ENCODE data around the gene ADISSP.

ADISSP gene

DNA sequence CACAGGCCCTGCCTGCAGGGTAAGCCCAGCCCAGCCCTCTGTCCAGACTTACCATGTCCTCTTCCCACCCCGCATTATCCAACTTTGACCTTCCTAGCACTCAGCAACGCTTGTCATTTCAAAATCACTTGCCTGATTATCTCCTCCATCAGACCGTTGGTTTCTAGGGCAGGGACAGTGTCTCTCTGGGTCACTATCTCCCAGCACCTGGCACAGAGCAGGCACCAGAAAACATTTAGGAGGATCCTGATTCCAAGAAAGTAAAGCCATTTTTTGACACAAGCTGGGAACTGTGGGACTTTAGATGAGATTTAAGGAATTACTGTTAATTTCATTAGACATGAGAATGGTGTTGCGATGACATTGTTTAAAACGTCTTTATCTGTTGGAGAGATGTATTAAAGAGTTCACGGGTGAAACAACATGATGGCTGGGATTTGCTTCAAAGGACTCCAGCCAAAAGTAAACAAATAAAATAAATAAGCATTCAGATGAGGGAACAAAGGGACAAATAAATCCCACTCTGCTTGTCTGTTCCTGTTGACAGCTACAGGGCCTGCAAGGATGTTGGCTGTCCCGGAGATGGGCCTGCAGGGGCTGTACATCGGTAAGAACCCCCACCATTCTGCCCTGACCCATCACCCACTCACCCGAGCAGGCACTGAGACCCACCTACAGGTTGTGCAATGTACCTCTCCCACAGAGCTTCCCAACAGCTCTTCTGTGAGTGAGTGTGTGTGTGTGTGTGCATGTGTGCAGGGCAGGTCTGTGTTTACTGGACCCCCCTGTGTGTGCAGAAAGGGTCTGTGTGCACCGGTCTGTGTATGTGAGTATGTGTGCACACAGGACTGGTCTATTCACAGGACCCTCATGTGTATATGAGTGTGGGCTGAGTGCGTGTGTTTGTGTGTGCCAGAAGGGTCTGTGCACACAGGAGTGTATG is 29.2 kb downstream of the ADISSP start:
- no peaks in the 10 kb centered on the region for H3K9me2 ChIP-seq (ENCODE audit: low read depth, low read length)
- no peak for TF ChIP-seq EZH2 (IDR thresholded peaks at IDR 0.05; ENCODE audit: borderline replicate concordance, low read length)
- TF ChIP-seq, protein P1, sequence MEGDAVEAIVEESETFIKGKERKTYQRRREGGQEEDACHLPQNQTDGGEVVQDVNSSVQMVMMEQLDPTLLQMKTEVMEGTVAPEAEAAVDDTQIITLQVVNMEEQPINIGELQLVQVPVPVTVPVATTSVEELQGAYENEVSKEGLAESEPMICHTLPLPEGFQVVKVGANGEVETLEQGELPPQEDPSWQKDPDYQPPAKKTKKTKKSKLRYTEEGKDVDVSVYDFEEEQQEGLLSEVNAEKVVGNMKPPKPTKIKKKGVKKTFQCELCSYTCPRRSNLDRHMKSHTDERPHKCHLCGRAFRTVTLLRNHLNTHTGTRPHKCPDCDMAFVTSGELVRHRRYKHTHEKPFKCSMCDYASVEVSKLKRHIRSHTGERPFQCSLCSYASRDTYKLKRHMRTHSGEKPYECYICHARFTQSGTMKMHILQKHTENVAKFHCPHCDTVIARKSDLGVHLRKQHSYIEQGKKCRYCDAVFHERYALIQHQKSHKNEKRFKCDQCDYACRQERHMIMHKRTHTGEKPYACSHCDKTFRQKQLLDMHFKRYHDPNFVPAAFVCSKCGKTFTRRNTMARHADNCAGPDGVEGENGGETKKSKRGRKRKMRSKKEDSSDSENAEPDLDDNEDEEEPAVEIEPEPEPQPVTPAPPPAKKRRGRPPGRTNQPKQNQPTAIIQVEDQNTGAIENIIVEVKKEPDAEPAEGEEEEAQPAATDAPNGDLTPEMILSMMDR (IDR thresholded peaks at IDR 0.05; ENCODE audit: low read length), result no peak

GRCh38 chr20:3735768-3736167 is 31.8 kb downstream of the ADISSP start:
- no peaks in the 10 kb centered on the region for H3K9me3 ChIP-seq (ENCODE audit: low read length)
- H3K79me2 ChIP-seq (ENCODE audit: insufficient read depth, low read length), result no peaks in the 10 kb centered on the region
- no peak overlapping the region for H3K27ac ChIP-seq (ENCODE audit: low read depth, low read length, poor library complexity, severe bottlenecking)
- H3K36me3 ChIP-seq (ENCODE audit: insufficient read depth, low read length), result no peaks in the 10 kb centered on the region
- no peaks in the 10 kb centered on the region for H3K4me1 ChIP-seq (ENCODE audit: insufficient read depth, low read length, severe bottlenecking)
- H3K4me3 ChIP-seq (ENCODE audit: low read depth, low read length, poor library complexity, severe bottlenecking), result no peak overlapping the region
- H3K9ac ChIP-seq (ENCODE audit: low read length), result no peak overlapping the region
- no peaks in the 10 kb centered on the region for H3K9me2 ChIP-seq (ENCODE audit: low read depth, low read length)
- no peaks in the 10 kb centered on the region for H4K20me1 ChIP-seq (ENCODE audit: insufficient read depth, low read length)
- no peak overlapping the region for H3K4me2 ChIP-seq (ENCODE audit: low read length)
- H2AFZ ChIP-seq (ENCODE audit: low read length), result no peak overlapping the region
- H3F3A ChIP-seq (ENCODE audit: insufficient read depth, low read length), result no peaks in the 10 kb centered on the region
- H3K27me3 ChIP-seq (ENCODE audit: insufficient read depth, low read length), result peaks cover 6% of the 10 kb centered on the region
- no peak for TF ChIP-seq EZH2 (IDR thresholded peaks at IDR 0.05; ENCODE audit: borderline replicate concordance, low read length)
- TF ChIP-seq, protein P1 (IDR thresholded peaks at IDR 0.05; ENCODE audit: low read length), result no peak

More for the DNA sequence above, 29.2 kb downstream of the ADISSP start:
- Histone ChIP-seq H3F3A (ENCODE audit: insufficient read depth, low read length) (no peaks in the 10 kb centered on the region), H4K20me1 (ENCODE audit: insufficient read depth, low read length) (no peaks in the 10 kb centered on the region), H3K36me3 (ENCODE audit: insufficient read depth, low read length) (no peaks in the 10 kb centered on the region), H3K27me3 (ENCODE audit: insufficient read depth, low read length) (no peaks in the 10 kb centered on the region), H3K4me2 (ENCODE audit: low read length) (no peak overlapping the region), H3K4me1 (ENCODE audit: insufficient read depth, low read length, severe bottlenecking) (no peaks in the 10 kb centered on the region), H2AFZ (ENCODE audit: low read length) (no peak overlapping the region), H3K4me3 (ENCODE audit: low read depth, low read length, poor library complexity, severe bottlenecking) (no peak overlapping the region), H3K27ac (ENCODE audit: low read depth, low read length, poor library complexity, severe bottlenecking) (no peak overlapping the region), H3K79me2 (ENCODE audit: insufficient read depth, low read length) (no peaks in the 10 kb centered on the region), H3K9me3 (ENCODE audit: low read length) (no peaks in the 10 kb centered on the region), H3K9ac (ENCODE audit: low read length) (no peak overlapping the region)

- Histone ChIP-seq H3K9ac (ENCODE audit: low read length) (no peak overlapping the region), H3K27me3 (ENCODE audit: insufficient read depth, low read length) (peaks cover 6% of the 10 kb centered on the region), H4K20me1 (ENCODE audit: insufficient read depth, low read length) (no peaks in the 10 kb centered on the region), H2AFZ (ENCODE audit: low read length) (no peak overlapping the region), H3K4me2 (ENCODE audit: low read length) (no peak overlapping the region), H3K79me2 (ENCODE audit: insufficient read depth, low read length) (no peaks in the 10 kb centered on the region), H3K4me1 (ENCODE audit: insufficient read depth, low read length, severe bottlenecking) (no peaks in the 10 kb centered on the region), H3K36me3 (ENCODE audit: insufficient read depth, low read length) (no peaks in the 10 kb centered on the region), H3K27ac (ENCODE audit: low read depth, low read length, poor library complexity, severe bottlenecking) (no peak overlapping the region), H3K9me3 (ENCODE audit: low read length) (no peaks in the 10 kb centered on the region), H3K9me2 (ENCODE audit: low read depth, low read length) (no peaks in the 10 kb centered on the region), H3K4me3 (ENCODE audit: low read depth, low read length, poor library complexity, severe bottlenecking) (no peak overlapping the region), H3F3A (ENCODE audit: insufficient read depth, low read length) (no peaks in the 10 kb centered on the region)
- TF ChIP-seq EZH2 (IDR thresholded peaks at IDR 0.05; ENCODE audit: borderline replicate concordance, low read length), result no peak
- TF ChIP-seq, protein P1 (IDR thresholded peaks at IDR 0.05; ENCODE audit: low read length), result no peak
Measured at GRCh38 chr20:3734111-3734843, 33.3 kb downstream of the ADISSP start.

Measured in OCI-LY1 (cell line).